Peyer's patch (tissue), 4 donors: Measurements from ENCODE around the gene SLC6A18. TPM values are rescaled to one million over a fixed set of nuclear protein-coding genes. Genes with fewer than 3 reads are reported as not detected.
A peak's percentile ranks its signal among the peaks of the same experiment; 100 is the strongest.

Experiments
- DNase-seq, 3 donors: peaks; one replicate each; pipeline ENCODE4 v3.0.0-alpha.2; 2017 to 2019
- H3K27ac ChIP-seq, 4 donors: fragments of 200-600 bp; sonication (generic); one replicate each; pipeline ENCODE4 v1.5.1; 2016 to 2019
- H3K27me3 ChIP-seq, 2 donors: fragments of 200-600 bp; sonication (generic); one replicate each; pipeline ENCODE4 v1.5.1; 2019
- H3K36me3 ChIP-seq, 3 donors: fragments of 200-600 bp; sonication (generic); one replicate each; pipeline ENCODE4 v1.5.1; 2016 to 2019
- H3K4me1 ChIP-seq, 4 donors: fragments of 200-600 bp; sonication (generic); one replicate each; pipeline ENCODE4 v1.5.1; 2016 to 2019
- H3K4me3 ChIP-seq, 4 donors: fragments of 200-600 bp; sonication (generic); 1 replicate in 3 of 4; 2 replicates in 1 of 4; pipeline ENCODE4 v1.5.1; 2016 to 2019; ENCODE audit warnings: mild to moderate bottlenecking in 1 of 4
- H3K9me3 ChIP-seq, 4 donors: fragments of 200-600 bp; sonication (generic); one replicate each; pipeline ENCODE4 v1.5.1; 2016 to 2019; ENCODE audit warnings: mild to moderate bottlenecking in 1 of 4
- CTCF ChIP-seq, 6 experiments: fragments of 450-650 bp in 4 of 6; fragments of 200-600 bp in 2 of 6; sonication (generic) in 1 of 6; IDR thresholded peaks; one replicate each; pipeline ENCODE4 v1.5.1; 2017 to 2019; ENCODE audit warnings: antibody characterized with exemption in 6 of 6, mild to moderate bottlenecking in 3 of 6, moderate library complexity in 1 of 6
- POLR2A ChIP-seq, 2 donors: fragments of 450-650 bp; IDR thresholded peaks; one replicate each; pipeline ENCODE4 v1.5.1; 2017; ENCODE audit warnings: antibody characterized with exemption in 2 of 2, mild to moderate bottlenecking in 2 of 2, moderate library complexity in 2 of 2
- total RNA-seq, 4 donors: library from RNA; depleted of rRNA; stranded (reverse); fragments of >200 nt; gene quantifications; one replicate each; pipeline ENCODE4 v1.1.0, GENCODE V29; 2016

Gene SLC6A18
- total RNA-seq, 4 donors from 2014 or later = 0.53 to 0.95 TPM; not detected in 2

- no peak overlapping the region for H3K27ac ChIP-seq
- H3K4me1 ChIP-seq = peaks cover 0 to 12% (median 0%) of the 10 kb centered on the region in 4 donors
- no peaks in the 10 kb centered on the region for H3K27me3 ChIP-seq
- DNase-seq = no peak
- H3K9me3 ChIP-seq = no peaks in the 10 kb centered on the region
- no peak overlapping the region for H3K4me3 ChIP-seq
- H3K36me3 ChIP-seq = peaks cover 0 to 35% (median 0%) of the 10 kb centered on the region in 3 donors
- TF ChIP-seq POLR2A (IDR thresholded peaks at IDR 0.05) (no peak), CTCF (IDR thresholded peaks at IDR 0.05) (no peak)
Measured at GRCh38 chr5:1207555-1207954, 17.6 kb upstream of the SLC6A18 start.

- no peak for DNase-seq
- peaks cover 0 to 12% (median 0%) of the 10 kb centered on the region in 4 donors for H3K4me1 ChIP-seq
Measured at GRCh38 chr5:1208221-1208742, 16.9 kb upstream of the SLC6A18 start.

GRCh38 chr5:1208743-1209488, 16.3 kb upstream of the SLC6A18 start:
- peak in 3 of 6 experiments; percentile 36 to 52 (median 46) for TF ChIP-seq CTCF (IDR thresholded peaks at IDR 0.05)
- no peak for TF ChIP-seq POLR2A (IDR thresholded peaks at IDR 0.05)
- Histone ChIP-seq H3K27ac (peak overlapping the region in 2 of 4 donors; percentile 40 to 49), H3K9me3 (no peaks in the 10 kb centered on the region), H3K27me3 (no peaks in the 10 kb centered on the region), H3K4me1 (peaks cover 0 to 12% (median 0%) of the 10 kb centered on the region in 4 donors), H3K36me3 (peaks cover 0 to 36% (median 0%) of the 10 kb centered on the region in 3 donors), H3K4me3 (peak overlapping the region in 1 of 4 donors; percentile 5)
- DNase-seq = peak in 2 of 3 donors; percentile 57 to 65

More at GRCh38 chr5:1208221-1208742, 16.9 kb upstream of the SLC6A18 start:
- H3K4me3 ChIP-seq = peak overlapping the region in 1 of 4 donors; percentile 5
- H3K9me3 ChIP-seq = no peaks in the 10 kb centered on the region
- no peaks in the 10 kb centered on the region for H3K27me3 ChIP-seq
- H3K27ac ChIP-seq = peak overlapping the region in 2 of 4 donors; percentile 40 to 49
- no peak for TF ChIP-seq POLR2A (IDR thresholded peaks at IDR 0.05)
- no peak for TF ChIP-seq CTCF (IDR thresholded peaks at IDR 0.05)
- peaks cover 0 to 33% (median 0%) of the 10 kb centered on the region in 3 donors for H3K36me3 ChIP-seq

- Histone ChIP-seq H3K9me3 (no peaks in the 10 kb centered on the region), H3K36me3 (peaks cover 0 to 42% (median 0%) of the 10 kb centered on the region in 3 donors), H3K4me3 (no peak overlapping the region), H3K27me3 (no peaks in the 10 kb centered on the region), H3K27ac (peak overlapping the region in 2 of 4 donors; percentile 40 to 49), H3K4me1 (peaks cover 0 to 12% (median 0%) of the 10 kb centered on the region in 4 donors)
- no peak for DNase-seq
- TF ChIP-seq CTCF (IDR thresholded peaks at IDR 0.05) (peak in 1 of 6 experiments; percentile 1), POLR2A (IDR thresholded peaks at IDR 0.05) (no peak)
Measured at GRCh38 chr5:1209489-1209852, 15.7 kb upstream of the SLC6A18 start.

GRCh38 chr5:1209896-1210776, 15.0 kb upstream of the SLC6A18 start:
- no peaks in the 10 kb centered on the region for H3K9me3 ChIP-seq
- DNase-seq = no peak
- H3K4me1 ChIP-seq = peaks cover 0 to 8% (median 0%) of the 10 kb centered on the region in 4 donors
- TF ChIP-seq CTCF (IDR thresholded peaks at IDR 0.05) (no peak), POLR2A (IDR thresholded peaks at IDR 0.05) (no peak)
- H3K36me3 ChIP-seq = peaks cover 0 to 43% (median 0%) of the 10 kb centered on the region in 3 donors
- no peaks in the 10 kb centered on the region for H3K27me3 ChIP-seq
- no peak overlapping the region for H3K27ac ChIP-seq
- H3K4me3 ChIP-seq = no peak overlapping the region
